D721Med (cell line): ENCODE data around the gene NTRK2.

Source experiments
- DNase-seq: peaks from one replicate; pipeline ENCODE4 v3.0.0; 2011; ENCODE audit warnings: low spot score; ENCODE audit not compliant: insufficient read length
- FAIRE-seq: peaks from 2 replicates; lab custom pipeline; 2011; peaks lifted over from hg19 to GRCh38; lab: Jason Lieb, UNC
- CTCF ChIP-seq: IDR thresholded peaks from 2 replicates; pipeline ENCODE4 v1.5.1; 2012; ENCODE audit warnings: mild to moderate bottlenecking, control low read depth; ENCODE audit not compliant: insufficient read depth; ENCODE audit errors: missing control alignments

Gene NTRK2

DNA sequence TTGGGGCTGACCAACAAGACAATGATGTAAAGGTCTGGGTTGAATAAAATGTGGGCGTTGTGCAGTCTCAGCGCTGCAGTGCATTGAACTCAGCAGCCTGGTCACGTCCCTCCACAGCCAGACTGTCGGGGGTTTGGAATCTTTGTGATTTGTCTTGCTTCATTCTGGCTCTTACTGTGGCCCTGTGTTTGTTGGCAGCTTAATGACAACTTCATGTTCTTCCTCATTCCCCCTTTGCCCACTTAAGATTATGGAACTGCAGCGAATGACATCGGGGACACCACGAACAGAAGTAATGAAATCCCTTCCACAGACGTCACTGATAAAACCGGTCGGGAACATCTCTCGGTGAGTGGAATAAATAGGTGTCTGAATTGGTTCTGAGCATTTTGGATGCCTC lies 75.2 kb downstream of the NTRK2 start:
- no peak for TF ChIP-seq CTCF
- no peak for DNase-seq
- FAIRE-seq: no peak

- TF ChIP-seq CTCF: no peak
- FAIRE-seq: no peak
- no peak for DNase-seq
Observed at GRCh38 chr9:84748112-84748511, 78.6 kb downstream of the NTRK2 start.

GRCh38 chr9:84750152-84750865 lies 80.8 kb downstream of the NTRK2 start:
- no peak for FAIRE-seq
- DNase-seq: no peak
- no peak for TF ChIP-seq CTCF

DNA sequence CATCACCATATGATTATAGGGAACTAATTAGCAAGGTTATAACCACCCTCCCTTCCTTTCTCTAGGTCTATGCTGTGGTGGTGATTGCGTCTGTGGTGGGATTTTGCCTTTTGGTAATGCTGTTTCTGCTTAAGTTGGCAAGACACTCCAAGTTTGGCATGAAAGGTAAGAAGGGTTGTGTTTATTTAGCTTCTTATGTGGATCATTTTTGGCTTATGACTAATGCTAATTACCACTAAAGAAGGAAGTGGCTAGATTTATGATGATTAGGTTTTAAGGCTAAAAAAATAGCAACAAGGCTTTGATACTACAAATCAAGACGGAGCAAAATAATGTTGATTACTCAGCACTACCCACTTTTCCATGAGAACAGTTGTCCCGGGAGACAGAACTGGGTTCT lies 82.4 kb downstream of the NTRK2 start:
- DNase-seq (no peak), FAIRE-seq (no peak)
- TF ChIP-seq CTCF: no peak

DNA sequence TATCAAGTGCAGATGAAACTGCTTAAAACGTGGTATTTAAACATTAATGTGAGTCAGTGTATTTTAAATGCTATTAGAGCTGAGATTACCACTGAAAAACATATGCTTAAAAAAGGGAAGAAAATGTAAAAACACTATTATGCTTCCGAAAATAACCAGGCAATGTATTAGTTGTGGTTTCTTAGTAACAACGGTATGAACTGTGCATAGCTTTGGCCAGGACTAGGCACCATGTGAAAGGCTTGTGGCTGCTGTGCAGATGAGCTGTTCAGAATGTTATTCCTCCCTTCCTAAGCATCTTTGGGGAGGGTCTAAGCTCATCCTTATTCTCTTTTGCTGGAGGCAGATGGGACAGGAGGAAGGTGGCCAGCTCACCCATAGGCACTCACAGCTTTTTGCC lies 84.9 kb downstream of the NTRK2 start:
- DNase-seq (no peak), FAIRE-seq (no peak)
- no peak for TF ChIP-seq CTCF

DNA sequence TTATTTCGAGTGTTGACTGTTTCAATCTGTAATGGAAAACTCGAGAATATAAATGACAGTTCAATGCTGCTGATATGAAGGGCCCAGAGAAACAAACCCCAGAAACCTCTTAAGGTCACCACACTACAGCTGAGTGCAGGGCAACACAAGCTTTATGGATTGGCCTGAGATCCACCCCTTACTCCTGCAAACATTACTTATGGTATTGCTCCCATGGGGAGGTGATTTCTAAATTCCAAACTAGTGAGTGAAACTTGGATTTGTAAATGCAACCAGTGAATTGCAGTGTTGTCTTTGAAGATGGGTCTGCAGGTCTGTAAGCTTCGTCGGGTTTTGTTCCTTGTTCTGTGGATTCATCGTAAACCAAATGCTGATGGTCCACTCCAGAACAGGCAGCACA lies 85.4 kb downstream of the NTRK2 start:
- no peak for FAIRE-seq

DNA sequence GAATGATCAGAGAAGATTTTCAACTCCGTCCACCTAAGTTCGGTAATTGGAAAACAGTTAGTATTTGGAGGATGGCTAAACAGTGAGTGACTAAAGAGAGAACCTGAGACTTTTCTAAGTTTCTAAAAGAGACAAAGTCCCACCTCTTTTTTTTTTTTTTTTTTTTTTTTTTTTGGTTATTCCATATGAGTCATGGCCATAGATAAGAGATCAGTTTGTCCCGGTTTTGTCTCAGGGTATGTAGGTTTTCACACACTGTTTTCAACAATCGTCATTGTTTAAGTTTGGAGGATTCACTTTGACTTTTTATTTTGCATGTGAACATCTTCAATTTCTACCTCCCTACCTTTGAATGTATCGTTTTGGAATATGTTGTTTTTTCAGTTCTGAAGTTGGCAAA lies 85.9 kb downstream of the NTRK2 start:
- TF ChIP-seq CTCF: no peak
- no peak for FAIRE-seq
- no peak for DNase-seq

More for the DNA sequence above, 85.4 kb downstream of the NTRK2 start:
- TF ChIP-seq CTCF: no peak
- DNase-seq: no peak
